Measurements from ENCODE around the gene CAMP. TPM values are rescaled to one million over a fixed set of nuclear protein-coding genes. Genes with fewer than 3 reads are reported as not detected.
A peak's percentile ranks its signal among the peaks of the same experiment; 100 is the strongest.
"Not testable (repeated sequence)": the region's sequence is repeated elsewhere in the genome, so short reads cannot be mapped to it uniquely, and the experiment has no call there.

The CAMP gene
- total RNA-seq (2014; rRNA removed; shearing (Covaris generic)) = not detected in 2 replicates

- DNase-seq (ENCODE audit: low read depth) = peak; percentile 29
Measured at GRCh38 chr3:48222616-48223513, at the start of gene CAMP. TSS of gene CAMP (plus strand) at chr3:48223495. CDS start at chr3:48223512, 17 bp downstream.

DNA sequence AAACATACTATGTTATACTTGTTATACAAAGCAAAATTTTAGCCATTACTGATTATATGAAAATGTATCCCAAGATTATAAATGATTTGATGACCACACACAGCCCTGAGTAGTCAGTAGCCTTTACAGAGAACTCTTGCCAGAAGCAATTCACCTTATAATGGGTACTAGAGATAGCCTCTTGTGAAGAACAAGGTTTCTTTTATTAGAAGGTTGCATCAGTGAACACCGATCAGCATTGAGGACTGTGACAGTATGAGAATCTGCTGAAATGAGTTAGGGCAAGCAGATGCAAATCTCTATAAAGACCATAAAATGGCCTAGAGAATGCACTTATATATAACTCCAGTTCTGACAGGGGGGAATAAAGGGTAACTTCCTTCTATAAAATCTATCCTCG is 45.2 kb upstream of the CAMP start:
- no peak for DNase-seq (ENCODE audit: low read depth)

DNA sequence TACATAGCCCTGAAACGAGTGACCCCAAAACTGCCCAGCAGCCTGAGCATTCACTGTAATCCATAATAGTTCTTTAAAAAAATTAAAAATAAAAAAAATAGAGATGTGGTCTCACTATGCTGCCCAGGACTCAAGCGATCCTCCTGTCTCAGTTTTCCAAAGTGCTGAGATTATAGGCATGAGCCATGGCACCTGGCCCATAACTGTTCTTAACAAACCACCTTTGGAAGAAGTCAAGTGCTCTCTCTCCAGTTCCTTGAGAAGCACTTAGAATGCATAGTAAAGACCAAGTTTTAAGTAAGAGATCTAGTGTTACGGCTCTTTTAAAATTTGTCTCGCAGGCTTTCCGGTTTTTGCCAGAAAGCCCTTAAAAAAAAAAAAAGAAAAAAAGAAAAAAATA is 43.3 kb upstream of the CAMP start:
- no peak for DNase-seq (ENCODE audit: low read depth)

DNA sequence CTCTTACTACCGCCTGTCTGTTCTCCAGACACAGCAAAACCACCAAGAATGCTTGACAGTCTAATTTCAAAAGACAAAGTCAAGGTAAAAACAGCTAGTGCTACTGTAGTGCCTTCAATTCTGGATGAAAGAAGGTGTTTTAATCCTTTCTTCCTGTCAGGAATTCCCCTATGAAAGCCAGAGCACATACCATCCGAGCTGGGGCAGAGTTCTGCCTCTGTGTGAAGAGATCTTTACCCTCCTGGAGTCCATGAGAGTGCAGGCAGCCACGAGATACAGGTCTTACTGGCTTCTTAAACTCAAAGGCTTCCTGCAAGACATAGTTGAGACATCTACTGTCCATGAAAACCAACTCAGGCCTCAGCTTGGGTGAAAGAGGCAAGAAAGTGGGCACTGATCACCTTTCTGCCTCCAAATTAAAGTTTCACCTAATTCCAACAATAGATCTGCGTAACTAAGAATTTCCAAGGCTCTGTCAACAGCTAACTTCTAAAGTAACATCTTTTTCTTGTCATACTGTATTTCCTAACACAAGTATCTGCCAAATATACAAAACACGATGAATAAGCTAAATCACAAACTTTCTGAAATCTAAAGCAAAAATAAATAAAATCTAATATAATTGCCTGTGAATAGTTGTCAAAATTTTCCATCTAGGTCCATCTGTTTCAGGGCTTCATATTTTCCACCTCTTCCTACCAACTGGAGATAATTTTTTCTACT is 42.6 kb upstream of the CAMP start:
- no peak for DNase-seq (ENCODE audit: low read depth)

- no peak for DNase-seq (ENCODE audit: low read depth)
Measured at GRCh38 chr3:48184299-48184698, 39.0 kb upstream of the CAMP start.

DNA sequence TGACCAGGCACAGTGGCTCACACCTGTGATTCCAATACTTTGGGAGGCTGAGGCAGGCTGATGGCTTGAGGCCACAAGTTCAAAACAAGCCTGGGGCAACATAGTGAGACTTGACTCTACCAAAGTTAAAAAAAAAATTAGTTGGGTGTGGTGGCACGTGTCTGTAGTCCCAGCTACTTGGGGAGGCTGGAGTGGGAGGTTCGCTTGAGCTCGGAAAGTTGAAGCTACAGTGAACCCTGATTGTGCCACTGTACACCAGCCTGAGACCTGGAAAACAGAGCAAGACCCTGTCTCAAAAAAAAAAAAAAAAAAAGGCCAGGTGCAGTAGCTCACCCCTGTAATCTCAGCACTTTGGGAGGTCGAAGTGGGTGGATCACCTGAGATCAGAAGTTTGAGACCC is 38.2 kb upstream of the CAMP start:
- DNase-seq (ENCODE audit: low read depth) = no peak

- DNase-seq (ENCODE audit: low read depth) = no peak
Measured at GRCh38 chr3:48186631-48187300, 36.5 kb upstream of the CAMP start.

GRCh38 chr3:48187301-48187578 is 36.1 kb upstream of the CAMP start:
- no peak for DNase-seq (ENCODE audit: low read depth)

DNA sequence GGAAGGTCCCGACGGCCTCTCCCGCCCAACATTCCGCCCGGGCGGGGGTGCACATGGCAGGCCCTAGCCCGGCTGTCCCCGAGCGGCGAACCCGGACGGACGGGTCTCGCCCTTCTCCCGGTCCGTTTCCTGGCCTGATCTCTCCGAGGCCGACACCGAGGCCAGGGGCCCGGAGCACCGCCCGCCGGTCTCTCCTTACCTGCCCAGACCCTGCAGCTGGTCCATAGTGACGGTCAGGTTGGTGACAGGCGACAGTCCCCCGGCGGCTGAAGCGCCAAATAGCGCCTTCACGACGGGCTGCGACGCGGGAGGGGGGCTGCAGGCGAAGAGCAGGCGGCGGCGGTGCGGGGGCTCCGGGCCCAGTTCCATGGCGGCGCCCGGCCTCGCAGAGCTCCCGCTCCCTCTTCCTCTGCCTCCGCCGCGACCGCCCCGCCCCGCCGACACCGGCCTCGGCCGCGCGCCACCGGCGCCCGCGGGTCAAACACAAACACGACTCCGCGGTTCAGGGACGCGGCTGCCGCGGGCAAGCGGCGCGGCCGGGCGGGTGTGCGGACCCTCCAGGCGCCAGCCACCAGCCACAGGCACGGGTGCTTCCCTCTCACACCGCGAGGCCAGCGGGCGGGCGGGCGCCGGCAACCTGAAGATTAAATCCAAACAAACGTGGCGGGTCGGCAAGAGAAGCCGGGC is 35.6 kb upstream of the CAMP start:
- peak; percentile 13 for DNase-seq (ENCODE audit: low read depth)

GRCh38 chr3:48188266-48189201 is 34.8 kb upstream of the CAMP start, which contains the start of gene CDC25A:
TSS of gene CDC25A (minus strand) at chr3:48188417. CDS start at chr3:48187947, 470 bp downstream.
- DNase-seq (ENCODE audit: low read depth) = peak; percentile 97

DNA sequence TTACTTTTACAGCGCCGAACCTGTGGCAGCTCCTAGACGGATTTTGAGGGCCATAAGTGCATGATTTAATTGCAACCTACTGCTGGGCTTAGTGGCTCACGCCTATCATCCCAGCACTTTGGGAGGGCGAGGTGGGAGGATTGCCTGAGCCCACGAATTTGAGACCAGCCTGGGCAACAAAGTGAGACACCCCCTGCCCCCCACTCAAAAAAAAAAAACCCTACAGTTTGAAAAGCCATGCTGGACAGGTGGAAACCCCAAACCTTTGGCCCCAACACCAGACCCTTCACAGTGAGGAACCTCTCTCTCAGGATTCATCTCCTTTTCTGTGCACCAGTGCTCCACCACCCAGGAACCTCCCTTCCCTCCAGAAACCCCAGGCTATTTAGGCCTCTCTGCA is 34.0 kb upstream of the CAMP start:
- no peak for DNase-seq (ENCODE audit: low read depth)

DNA sequence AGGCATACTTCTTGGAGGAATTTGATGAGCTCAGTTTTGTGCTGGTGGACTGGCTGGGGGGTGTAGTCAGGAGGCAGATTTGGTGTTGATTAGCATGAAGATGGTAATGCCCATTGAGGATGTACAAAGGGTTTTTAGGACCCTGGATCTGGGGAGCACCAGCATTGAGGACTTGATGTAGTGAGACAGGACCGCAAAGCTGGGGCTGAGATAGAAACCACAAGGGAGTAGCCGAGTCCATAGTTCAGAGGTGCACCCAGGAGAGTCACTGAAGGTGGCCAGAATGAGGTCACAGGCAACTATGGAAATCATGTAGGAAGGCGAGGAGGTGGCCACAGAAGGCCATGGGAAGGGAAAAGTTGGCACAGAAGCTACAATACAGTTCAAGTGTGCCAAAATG is 32.4 kb upstream of the CAMP start:
- DNase-seq (ENCODE audit: low read depth) = no peak

DNA sequence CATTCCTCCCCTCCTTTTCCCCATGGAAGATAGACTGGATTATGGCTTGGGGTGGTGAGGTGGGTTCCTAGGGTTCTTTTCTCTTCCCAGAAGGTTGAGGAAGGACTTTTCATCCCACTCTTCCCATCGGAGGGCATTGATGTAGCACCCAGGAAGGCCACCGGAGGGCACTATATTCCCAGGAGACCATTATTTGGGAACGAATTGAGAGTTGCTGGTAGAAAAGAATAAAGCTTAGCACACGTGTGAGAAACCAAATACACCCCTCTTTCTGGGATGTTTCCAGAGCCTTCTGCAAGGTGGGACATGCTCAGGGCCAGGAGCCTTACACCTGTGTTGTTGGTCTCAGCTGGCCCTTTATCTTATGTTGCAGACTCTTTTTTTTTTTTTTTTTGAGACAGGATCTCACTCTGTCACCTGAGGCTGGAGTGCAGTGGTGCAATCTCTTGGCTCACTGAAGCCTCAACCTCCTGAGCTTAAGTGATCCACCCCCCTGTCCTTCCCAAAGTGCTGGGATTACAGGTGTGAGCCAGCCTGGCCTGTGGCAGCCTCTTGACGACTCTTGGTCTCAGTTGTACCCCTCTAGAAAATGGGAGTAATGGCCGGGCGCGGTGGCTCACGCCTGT is 28.7 kb upstream of the CAMP start:
- DNase-seq (ENCODE audit: low read depth) = peak; percentile 53

- DNase-seq (ENCODE audit: low read depth) = no peak
Measured at GRCh38 chr3:48196611-48197010, 26.7 kb upstream of the CAMP start.

DNA sequence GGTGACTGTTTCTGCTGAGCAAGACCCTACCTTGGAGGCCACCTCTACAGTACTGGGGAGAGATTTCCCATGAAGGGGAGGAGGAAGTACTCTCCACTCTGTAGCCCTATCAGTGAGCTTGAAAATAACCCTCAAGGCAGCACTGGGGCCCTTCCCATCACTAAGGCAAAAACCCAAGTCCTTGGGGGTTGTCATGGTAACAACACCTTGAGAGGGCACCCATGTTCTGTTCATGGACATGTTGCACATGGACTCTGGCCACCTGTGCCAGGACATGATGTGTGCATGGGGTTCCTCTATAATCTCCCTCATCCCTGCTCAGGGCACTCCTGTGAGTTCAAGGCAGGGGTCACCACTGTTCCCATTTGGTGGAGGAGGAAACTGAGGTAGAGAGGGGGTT is 24.2 kb upstream of the CAMP start:
- no peak for DNase-seq (ENCODE audit: low read depth)

DNA sequence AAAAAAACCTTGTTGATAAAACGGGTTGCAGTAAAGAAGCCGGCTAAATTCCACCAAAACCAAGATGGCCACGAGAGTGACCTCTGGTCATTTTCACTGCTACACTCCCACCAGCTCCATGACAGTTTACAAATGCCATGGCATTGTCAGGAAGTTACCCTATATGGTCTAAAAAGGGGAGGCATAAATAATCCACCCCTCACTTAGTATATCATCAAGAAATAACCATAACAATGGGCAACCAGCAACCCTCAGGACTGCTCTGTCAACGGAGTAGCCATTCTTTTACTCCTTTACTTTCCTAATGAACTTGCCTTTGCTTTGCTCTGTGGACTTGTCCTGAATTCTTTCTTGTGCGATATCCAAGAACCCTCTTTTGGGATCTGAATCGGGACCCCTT is 20.7 kb upstream of the CAMP start:
- no peak for DNase-seq (ENCODE audit: low read depth)

- no peak for DNase-seq (ENCODE audit: low read depth)
Measured at GRCh38 chr3:48208076-48208475, 15.2 kb upstream of the CAMP start.

DNA sequence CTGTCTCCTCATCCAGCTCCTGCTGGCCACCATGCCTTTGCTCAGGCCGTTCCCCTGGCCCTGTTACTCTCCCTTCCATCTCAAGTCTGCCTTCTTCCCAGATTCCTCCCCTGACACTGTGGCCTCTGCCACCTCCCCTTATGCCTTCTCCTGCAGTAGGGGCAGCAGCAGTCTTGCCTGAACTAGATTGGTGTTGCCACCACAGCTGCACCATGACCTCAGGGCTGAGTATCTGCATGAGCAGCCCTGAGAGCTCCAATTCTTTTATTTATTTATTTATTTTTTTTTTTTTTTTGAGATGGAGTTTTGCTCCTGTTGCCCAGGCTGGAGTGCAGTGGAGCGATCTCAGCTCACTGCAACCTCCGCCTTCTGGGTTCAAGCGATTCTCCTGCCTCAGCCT is 13.8 kb upstream of the CAMP start:
- DNase-seq (ENCODE audit: low read depth) = no peak

GRCh38 chr3:48210534-48210933 is 12.8 kb upstream of the CAMP start:
- not testable (repeated sequence) for DNase-seq (ENCODE audit: low read depth)

- not testable (repeated sequence) for DNase-seq (ENCODE audit: low read depth)
Measured at GRCh38 chr3:48211776-48212175, 11.5 kb upstream of the CAMP start.
